GM18502 (cell line): ENCODE data around the gene RAB5IF.
"Not testable (repeated sequence)": the region's sequence is repeated elsewhere in the genome, so short reads cannot be mapped to it uniquely, and the experiment has no call there.

Experiments used
- ATAC-seq: cut with Tn5 transposase; IDR thresholded peaks from one replicate; pipeline ENCODE4 v1.9.1; 2021; ENCODE audit warnings: mild to moderate bottlenecking; ENCODE audit not compliant: unreplicated experiment, poor library complexity

Gene RAB5IF

DNA sequence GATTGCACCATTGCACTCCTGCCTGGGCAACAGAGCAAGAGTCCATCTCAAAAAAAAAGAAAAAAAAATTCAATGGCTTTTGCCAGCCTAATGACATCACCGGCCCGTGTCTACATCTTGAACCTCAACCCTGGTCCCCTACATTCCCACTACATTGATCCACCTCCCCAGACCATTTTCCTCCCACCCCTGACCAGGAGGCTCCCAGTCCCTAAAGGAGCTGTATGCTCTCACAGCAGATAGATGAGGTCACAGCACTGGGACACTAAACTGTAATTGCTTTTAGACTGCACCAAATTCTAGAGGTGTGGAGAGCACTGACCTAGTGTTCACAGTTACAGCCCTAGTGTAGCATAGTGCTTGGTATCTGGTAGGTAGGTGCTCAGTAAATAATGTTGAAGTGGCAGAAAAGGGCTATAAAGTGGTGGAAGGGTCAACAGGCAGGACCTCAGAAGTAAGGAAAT lies 21.5 kb upstream of the RAB5IF start:
- ATAC-seq, result no peak

GRCh38 chr20:36585410-36586125 lies 20.0 kb upstream of the RAB5IF start:
- no peak for ATAC-seq

DNA sequence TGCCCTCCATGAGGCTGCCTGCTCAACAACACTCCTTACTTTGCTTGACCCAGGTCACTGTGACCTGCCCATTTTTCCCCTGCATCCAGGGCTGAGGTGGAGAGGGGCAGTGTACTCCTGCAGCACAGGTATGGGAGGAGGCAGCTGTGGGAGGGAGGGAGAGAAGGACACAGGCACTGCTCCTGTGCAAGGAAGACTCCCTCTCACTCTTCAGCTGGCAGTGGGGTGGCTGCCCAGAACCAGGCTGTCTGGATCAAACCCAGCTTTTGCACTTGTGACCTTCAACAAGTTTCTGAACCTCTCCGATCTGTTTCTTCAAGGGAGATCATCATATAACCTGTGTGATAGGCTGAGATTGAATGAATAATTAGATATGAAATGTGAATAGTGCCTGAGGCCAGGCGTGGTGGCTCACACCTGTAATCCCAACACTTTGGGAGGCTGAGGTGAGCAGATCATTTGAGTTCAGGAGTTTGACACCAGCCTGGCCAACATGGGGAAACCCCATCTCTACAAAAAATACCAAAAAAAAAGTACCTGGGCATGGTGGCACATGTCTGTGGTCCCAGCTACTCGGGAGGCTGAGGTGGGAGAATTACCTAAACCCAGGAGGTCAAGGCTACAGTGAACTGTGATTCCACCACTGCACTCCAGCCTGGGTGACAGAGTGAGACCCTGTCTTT lies 18.1 kb upstream of the RAB5IF start:
- no peak for ATAC-seq

GRCh38 chr20:36591281-36591680 lies 14.3 kb upstream of the RAB5IF start:
- ATAC-seq, result no peak

DNA sequence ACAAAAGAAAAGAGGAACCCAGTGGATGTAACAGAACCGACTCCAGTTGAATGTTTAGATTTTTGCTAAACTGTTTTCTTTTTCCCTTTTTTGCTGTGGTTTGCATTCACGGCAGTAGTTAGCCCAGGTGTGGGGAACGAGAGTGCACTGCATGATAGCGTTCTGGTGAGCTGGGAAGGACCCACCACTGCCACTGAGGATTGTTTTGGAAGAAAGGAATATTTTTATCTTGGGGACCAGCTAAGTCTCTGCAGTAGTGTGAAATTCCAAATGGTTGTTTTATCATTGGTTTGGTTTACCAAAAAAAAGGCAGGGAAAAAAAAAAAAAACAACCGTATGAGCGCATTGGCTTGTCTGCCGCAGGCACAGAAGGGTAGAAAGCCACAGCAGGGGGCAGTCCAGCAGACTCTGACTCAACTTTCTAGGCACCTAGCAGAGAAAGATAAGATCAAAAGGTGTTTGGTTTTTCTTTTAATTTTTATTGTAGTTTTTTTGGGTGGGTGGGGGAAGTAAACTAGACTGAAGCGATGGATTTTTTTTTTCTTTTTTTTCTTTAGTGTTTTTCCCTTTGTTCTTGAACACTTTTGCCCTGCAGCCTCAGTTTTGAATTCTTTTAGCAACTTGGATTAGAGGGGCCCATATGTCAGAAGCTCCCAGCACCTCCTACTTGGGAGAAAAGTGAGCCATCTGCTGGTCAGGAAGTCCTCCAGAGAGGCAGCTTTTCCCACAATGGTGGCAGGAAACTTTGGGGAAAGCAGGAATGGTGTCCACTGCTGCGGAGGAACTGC lies 13.5 kb upstream of the RAB5IF start:
- ATAC-seq, result no peak

GRCh38 chr20:36593347-36593929 lies 12.1 kb upstream of the RAB5IF start:
- ATAC-seq, result no peak

DNA sequence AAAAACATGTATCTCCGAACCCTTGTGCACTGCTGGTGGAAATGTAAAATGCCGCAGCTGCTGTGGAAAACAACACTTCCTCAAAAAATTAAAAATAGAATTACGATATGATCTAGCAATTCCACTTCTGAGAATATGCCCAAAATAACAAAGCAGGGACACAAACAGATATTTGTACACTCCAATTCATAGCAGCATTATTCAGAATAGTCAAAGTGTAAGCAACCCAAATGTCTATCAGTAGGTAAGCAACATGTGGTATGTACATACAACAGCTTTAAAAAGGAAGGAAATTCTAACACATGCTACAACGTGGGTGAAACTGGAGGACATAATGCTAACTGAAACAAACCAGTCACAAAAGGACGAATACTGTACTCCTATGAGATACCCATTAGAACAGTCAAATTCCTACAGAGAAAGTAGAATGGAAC lies 5.7 kb upstream of the RAB5IF start:
- ATAC-seq, result no peak

GRCh38 chr20:36601540-36601939 lies 4.0 kb upstream of the RAB5IF start:
- no peak for ATAC-seq

GRCh38 chr20:36604952-36605398 lies 604 bp upstream of the RAB5IF start:
- ATAC-seq, result peak; percentile 42

- ATAC-seq, result no peak
Measured at GRCh38 chr20:36606158-36607066, 833 bp downstream of the RAB5IF start.

- ATAC-seq, result no peak
Measured at GRCh38 chr20:36607586-36608387, 2.2 kb downstream of the RAB5IF start.

- ATAC-seq, result not testable (repeated sequence)
Measured at GRCh38 chr20:36608388-36608728, 2.8 kb downstream of the RAB5IF start.

DNA sequence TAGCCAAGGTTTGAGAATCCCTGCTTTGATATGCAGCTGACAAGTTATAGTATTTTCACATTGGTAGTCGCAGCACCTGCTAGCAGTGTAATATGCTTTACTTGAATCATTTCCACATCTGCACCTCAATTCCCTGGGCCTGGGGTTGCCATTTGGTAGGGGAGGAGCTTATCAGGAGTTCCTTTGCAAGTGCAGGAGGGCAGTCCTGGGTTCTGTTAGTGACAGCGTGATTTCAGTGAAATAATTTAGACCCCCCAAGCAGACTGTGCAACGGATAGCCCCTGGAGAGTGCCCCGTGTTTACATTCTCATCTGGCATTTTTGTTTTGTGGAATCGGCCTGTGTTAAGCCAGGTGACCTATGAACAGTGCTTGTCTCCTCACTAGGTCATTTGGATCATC lies 6.0 kb downstream of the RAB5IF start:
- ATAC-seq, result no peak

DNA sequence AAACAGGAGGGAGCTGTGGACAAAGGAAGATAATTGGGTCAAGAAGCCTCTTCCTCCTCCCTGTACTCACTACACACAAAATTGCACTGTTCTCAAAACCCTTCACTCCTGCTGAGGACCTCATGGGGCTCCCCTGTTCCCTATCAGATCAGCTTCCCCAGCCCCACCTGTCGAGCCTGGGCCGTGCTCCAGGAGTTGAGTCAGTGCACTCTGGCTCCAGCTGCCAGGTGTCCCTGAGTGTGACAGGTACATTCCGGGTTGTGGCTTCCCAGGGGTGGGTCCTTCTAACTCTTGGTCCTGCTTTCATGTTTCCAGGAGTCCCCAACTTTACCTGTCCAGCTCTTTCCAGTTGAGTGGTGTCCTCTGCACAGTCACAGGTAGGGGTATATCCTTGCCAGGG lies 8.4 kb downstream of the RAB5IF start:
- no peak for ATAC-seq

GRCh38 chr20:36614781-36615557 lies 9.4 kb downstream of the RAB5IF start:
- no peak for ATAC-seq

DNA sequence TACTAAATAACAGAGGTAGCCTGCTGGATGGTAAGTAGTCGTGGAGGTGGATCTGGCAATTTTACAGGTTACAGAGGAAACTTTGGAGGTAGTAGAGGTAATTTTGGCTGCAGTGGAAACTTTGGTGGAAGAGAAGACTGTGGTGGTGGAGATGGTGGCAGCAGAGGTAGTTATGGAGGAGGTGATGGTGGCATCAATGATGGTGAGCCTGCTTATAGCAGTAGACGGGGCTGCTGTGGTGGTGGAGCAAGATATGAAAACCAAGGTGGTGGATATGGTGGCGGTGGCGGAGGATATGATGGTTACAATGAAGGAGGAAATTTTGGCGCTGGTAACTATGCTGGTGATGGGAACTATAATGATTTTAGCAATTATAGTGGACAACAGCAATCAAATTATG lies 15.3 kb downstream of the RAB5IF start:
- ATAC-seq, result no peak

- no peak for ATAC-seq
Measured at GRCh38 chr20:36623444-36623843, 17.9 kb downstream of the RAB5IF start.
